OCI-M1 (cell line): Measurements from ENCODE around the gene NAGK.

ENCODE experiments used
- DNase-seq: peaks from one replicate; lab custom pipeline; 2025; lab: John Stamatoyannopoulos, UW

The NAGK gene

DNA sequence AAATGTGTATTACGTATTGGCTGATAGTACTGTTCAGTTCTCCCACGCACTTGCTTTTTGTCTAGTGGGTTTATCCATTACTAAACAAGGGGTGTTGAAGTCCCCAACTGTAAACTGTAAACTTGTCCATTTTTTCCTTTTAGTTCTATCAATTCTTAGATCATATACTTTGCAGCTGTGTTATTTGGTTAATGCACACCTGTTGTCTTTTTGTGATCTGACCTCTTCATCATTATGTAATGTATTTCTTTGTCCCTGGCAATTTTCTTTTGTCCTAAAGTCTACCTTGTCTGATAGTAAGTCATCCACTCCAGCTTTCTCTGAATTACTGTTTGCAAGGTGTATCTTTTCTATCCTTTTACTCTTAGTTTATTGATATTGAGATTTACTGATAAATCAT, 39.6 kb downstream of the NAGK start:
- no peak for DNase-seq

DNA sequence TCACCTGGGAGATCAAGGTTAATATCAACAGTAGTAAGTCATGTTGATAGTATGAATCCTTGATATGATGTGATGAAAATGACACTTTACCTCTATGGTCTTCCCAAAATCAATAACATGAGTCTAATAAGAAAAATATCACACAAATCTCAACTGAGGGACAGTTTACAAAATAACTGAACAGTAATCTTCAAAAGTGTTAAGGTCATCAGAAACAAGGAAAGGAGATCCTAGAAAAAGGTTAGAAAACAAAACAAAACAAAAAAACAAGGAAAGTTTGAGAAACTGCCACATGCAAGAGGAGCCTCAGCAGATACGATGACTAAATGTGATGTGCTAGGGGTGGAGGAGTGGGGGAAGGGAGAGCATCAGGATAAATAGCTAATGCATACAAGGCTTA, 45.4 kb downstream of the NAGK start:
- no peak for DNase-seq

DNA sequence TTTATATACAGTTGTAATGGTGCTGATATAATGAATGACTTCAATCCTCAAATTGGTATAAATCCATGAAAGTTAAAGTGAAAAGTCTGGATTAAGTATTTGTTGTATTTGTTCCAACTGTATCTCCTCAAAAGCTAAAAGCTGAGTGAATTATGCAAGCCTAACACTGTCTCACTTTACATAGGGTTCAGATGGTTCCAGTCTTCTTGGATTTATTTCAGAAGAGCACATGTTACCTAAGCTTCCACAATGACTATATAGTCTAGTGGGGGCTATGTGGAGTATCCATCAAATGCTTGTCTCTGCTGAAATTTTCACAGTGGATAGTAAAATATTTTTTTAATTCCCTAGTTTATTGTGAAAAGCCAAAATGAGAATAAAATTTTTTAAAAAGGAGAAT, 48.6 kb downstream of the NAGK start:
- no peak for DNase-seq

DNA sequence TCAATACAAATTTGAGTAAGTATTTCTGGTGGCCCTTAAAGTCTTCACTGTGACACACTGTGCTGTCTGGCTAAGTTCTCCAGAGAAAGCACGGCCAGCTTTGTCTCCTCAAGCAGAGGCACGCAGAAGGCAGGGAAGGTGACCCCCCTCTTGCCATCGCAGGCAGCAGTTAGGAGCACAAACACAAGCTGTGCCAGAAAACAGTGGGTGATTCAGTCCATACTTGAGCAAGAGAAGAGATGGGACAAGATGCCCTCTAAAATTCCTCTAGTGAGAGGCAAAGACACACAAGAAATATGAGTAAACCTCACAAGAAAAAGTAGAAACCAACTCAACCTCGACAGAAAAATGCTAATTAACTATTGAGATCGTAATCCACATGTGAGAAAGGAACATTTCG, 51.7 kb downstream of the NAGK start:
- no peak for DNase-seq

DNA sequence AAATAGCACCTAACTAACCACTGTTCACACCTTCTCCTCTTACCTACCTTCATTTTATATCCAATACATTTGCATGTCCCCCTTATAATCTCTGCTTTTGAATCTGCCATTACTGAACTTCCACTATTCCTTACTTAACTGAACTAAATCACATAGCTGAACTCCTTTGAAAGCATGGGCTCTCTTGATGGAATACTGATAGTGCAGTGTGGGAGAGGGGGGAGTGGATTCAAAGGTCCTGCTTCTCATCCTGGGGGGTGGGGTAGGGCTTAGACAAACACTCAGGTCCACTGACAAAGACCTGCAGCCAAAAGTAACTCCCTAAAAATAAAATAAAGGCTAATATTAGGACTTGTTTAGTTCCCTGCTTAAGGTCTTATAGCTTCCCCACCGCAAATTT, 53.0 kb downstream of the NAGK start:
- no peak for DNase-seq

DNA sequence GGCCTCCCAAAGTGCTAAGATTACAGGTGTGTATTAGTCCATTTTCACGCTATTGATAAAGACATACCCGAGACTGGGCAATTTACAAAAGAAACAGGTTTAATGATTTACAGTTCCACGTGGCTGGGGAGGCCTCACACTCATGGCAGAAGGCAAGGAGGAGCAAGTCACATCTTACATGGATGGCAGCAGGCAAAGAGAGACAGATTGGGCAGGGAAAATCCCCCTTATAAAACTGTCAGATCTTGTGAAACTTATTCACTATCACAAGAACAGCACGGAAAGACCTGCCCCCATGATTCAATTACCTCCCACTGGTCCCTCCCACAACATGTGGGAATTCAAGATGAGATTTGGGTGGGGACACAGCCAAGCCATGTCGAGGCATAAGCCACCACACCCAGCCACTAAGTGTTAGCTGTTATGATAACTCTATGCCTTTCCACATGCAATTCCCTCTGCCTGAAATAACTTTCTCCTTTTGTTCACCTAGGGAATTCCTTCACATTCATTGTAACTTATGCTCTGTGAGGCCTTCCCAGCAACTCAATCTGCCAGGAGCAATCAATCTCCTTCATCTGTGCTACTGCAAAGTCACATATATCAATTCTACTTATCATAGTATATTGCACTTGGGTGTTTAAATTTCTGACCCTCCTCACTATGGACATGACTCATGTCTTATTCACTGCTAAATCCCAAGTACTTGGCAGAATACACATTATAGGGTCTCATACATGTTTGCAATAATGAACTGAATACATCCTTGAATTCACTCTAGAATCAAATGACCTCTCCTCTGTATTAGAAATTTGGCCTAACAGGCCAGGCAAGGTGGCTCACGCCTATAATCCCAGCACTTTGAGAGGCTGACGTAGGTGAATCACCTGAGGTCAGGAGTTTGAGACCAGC, 54.2 kb downstream of the NAGK start:
- DNase-seq, result no peak

DNA sequence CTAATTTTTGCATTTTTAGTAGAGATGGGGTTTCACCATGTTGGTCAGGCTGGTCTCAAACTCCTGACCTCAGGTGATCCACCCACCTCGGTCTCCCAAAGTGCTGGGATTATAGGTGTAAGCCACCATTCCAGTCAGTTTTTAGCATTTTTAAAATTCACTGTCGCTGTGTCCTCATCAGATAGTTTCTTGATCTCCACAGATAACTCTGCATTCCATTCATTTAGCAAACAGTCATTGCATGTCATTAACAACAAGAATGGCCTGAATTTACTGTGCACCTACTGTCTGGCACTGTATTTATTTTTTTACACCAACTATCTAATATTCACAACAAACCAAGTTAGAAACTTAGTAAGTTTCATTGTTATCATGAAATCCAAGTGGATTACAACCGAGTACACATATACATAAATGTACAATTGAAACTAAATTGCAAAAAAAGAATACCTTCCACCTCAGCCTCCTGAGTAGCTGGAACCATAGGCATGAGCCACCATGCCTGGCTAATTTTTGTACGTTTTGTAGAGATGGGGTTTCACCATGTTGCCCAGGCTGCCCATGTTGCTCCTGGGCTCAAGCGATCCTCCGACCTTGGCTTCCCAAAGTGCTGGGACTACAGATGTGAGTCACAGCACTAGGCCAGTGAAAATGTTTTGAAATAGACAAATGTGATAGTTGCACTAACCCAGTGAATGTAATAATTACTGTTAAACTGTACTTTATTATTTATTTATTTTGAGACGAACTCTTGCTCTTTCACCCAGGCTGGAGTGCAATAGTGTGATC, 57.3 kb downstream of the NAGK start:
- DNase-seq, result no peak

DNA sequence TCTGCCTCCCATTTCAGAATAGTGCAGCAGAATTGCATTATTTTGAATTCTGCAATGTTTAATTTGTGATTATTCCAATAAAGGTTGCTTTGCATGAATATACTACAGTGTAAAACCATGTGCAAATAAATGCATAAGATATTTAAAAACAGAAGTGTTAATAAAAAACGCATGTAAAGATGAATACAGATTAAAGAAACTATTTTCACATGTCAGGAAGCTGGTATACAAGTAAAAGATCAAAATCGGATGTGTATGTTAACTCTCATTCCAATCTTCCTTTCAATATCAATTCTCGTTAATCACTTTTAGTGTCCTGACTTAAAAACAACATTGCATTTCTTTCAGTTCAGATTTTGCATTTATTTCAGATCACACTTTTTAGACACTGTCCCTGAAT, 58.5 kb downstream of the NAGK start:
- DNase-seq, result no peak
